ENCODE measurements around the gene AGT. TPM values are rescaled to one million over a fixed set of nuclear protein-coding genes. Genes with fewer than 3 reads are reported as not detected.
"Not testable (repeated sequence)": the region's sequence is repeated elsewhere in the genome, so short reads cannot be mapped to it uniquely, and the experiment has no call there.

Gene AGT
- total RNA-seq, 3 donors from 2014 or later, result 0.59 to 9.1 (median 8.2) TPM

DNA sequence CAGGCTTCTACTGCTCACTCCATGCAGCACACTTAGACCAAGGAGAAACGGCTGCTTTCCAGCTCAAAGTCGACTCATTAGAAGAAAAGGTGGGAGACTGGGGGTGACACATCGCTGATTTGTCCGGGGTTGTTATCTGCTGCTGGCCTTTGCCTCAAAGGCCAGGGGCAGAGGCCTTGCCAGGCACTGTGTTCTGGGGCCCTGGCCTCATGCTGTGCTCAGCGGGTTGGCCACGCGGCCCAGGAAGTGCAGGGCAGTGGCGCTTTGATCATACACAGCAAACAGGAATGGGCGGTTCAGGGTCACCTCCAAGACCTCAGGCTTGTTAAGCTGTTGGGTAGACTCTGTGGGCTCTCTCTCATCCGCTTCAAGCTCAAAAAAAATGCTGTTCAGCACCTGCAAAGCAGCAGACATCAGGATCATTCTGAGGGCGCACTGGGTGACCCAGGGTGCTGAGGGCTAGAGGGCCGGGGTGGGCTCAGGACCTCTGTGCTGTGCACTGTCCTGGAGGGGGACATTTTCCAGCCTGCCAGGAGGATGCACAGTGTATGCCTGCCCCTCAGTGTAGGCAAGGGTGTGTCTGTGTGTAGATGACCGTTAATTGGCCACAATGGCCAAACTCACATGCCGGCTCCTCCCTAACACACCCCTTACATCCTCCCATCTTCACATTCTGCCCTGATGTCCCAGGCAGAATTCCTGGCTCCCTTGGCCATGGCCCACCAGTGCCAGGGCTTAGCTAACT lies 10.8 kb downstream of the AGT start:
- no peak for DNase-seq (ENCODE audit: low spot score in 2 of 2)
- no peak overlapping the region for H3K27ac ChIP-seq
- intact Hi-C loops (cut with DNase I; ENCODE audit: low total_unique reads), result no loop called here
- no peaks in the 10 kb centered on the region for H3K4me1 ChIP-seq
- TF ChIP-seq POLR2AphosphoS5 (IDR thresholded peaks at IDR 0.05) (no peak), POLR2A (IDR thresholded peaks at IDR 0.05) (no peak)
- TF ChIP-seq, protein P1, sequence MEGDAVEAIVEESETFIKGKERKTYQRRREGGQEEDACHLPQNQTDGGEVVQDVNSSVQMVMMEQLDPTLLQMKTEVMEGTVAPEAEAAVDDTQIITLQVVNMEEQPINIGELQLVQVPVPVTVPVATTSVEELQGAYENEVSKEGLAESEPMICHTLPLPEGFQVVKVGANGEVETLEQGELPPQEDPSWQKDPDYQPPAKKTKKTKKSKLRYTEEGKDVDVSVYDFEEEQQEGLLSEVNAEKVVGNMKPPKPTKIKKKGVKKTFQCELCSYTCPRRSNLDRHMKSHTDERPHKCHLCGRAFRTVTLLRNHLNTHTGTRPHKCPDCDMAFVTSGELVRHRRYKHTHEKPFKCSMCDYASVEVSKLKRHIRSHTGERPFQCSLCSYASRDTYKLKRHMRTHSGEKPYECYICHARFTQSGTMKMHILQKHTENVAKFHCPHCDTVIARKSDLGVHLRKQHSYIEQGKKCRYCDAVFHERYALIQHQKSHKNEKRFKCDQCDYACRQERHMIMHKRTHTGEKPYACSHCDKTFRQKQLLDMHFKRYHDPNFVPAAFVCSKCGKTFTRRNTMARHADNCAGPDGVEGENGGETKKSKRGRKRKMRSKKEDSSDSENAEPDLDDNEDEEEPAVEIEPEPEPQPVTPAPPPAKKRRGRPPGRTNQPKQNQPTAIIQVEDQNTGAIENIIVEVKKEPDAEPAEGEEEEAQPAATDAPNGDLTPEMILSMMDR (IDR thresholded peaks at IDR 0.05), result no peak
- no peaks in the 10 kb centered on the region for H3K27me3 ChIP-seq
- no peak overlapping the region for H3K4me3 ChIP-seq
- no peaks in the 10 kb centered on the region for H3K36me3 ChIP-seq
- H3K9me3 ChIP-seq, result no peaks in the 10 kb centered on the region

DNA sequence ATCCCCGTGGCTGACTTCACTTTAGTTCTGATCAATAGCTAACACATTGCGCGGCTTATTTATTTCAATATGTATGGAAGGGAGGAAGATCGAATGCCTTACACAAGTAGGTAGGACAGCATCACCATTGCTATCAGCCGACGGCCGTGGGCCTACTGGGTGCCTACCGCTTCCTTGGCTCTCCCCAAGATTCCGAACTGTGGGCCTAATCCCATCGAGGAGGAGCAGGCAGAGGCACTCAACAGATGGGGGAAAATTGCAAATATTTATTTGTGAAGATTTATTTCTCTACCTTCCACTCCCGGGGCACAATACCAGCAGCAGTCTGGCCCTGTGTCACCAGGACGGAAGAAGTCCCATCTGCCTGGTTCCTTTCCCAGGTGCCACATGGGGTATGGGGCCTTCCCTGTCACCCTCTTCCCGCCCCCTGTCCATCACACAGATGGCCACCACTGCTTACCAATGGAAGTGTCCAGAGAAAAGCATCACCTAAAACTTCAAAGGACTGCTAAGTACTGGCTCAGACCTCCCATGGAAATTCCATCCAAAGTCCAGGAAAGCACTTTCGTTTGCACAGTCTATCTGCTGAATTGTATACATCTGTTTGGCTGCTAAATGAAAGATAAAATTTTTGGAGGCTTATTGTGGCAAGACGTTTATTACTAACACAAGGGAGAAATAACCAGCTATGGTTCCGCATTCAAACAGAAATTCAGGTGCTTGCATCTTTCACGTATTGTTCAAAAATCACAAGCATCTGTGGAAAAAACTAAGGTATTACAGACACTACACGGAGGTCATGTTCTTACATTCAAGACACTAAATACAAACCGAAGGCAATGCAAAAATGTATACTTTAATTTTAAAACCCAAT lies 11.8 kb downstream of the AGT start:
- H3K36me3 ChIP-seq, result no peaks in the 10 kb centered on the region
- intact Hi-C loops (cut with DNase I; ENCODE audit: low total_unique reads), result no loop called here
- no peaks in the 10 kb centered on the region for H3K4me1 ChIP-seq
- no peaks in the 10 kb centered on the region for H3K27me3 ChIP-seq
- no peak for TF ChIP-seq POLR2AphosphoS5 (IDR thresholded peaks at IDR 0.05)
- TF ChIP-seq, protein P1 (IDR thresholded peaks at IDR 0.05), result no peak
- no peak for TF ChIP-seq POLR2A (IDR thresholded peaks at IDR 0.05)
- H3K27ac ChIP-seq, result no peak overlapping the region
- no peak overlapping the region for H3K4me3 ChIP-seq
- no peak for DNase-seq (ENCODE audit: low spot score in 2 of 2)
- H3K9me3 ChIP-seq, result no peaks in the 10 kb centered on the region

DNA sequence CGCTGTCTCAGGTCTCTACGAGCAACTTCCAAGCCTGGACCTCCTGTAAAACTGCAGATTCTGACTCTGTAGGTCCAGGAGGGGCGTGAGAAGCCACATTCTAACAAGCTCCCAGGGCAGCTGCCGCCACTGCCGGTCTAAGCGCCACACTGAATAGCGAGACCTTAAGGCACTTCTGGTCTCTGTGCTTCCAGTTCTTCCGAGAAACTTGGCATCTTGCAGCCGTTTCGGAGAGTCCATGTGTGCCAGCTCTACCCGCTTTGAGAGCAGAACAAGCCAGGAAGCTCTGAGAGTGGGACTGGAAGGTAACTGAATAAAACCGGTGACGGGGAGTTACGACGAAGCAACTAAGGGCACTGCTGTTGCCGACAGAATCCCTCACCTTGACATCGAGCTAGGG lies 12.5 kb downstream of the AGT start:
- no peaks in the 10 kb centered on the region for H3K9me3 ChIP-seq
- no peak overlapping the region for H3K27ac ChIP-seq
- TF ChIP-seq, protein P1 (IDR thresholded peaks at IDR 0.05), result no peak
- TF ChIP-seq POLR2A (IDR thresholded peaks at IDR 0.05) (no peak), POLR2AphosphoS5 (IDR thresholded peaks at IDR 0.05) (no peak)
- H3K4me3 ChIP-seq, result no peak overlapping the region
- intact Hi-C loops (cut with DNase I; ENCODE audit: low total_unique reads), result no loop called here
- H3K4me1 ChIP-seq, result no peaks in the 10 kb centered on the region
- DNase-seq (ENCODE audit: low spot score in 2 of 2), result no peak
- H3K27me3 ChIP-seq, result no peaks in the 10 kb centered on the region
- H3K36me3 ChIP-seq, result no peaks in the 10 kb centered on the region

DNA sequence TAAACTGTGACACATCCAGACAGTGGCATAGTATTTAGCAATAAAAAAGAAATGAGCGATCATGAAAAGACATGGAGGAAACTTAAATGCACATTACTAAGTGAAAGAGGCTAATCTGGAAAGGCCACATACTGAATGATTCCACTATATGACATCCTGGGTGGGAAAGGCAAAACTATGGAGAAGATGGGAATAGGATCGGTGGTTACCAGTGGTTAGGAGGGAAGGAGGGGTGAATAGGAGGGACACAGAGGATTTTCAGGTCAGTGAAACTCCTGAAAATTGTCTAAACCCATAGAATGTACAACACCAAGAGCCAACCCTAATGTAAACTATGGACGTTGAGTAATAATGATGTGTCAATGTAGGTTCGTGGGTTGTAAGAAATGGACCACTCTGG lies 13.8 kb downstream of the AGT start:
- intact Hi-C loops (cut with DNase I; ENCODE audit: low total_unique reads), result no loop called here

DNA sequence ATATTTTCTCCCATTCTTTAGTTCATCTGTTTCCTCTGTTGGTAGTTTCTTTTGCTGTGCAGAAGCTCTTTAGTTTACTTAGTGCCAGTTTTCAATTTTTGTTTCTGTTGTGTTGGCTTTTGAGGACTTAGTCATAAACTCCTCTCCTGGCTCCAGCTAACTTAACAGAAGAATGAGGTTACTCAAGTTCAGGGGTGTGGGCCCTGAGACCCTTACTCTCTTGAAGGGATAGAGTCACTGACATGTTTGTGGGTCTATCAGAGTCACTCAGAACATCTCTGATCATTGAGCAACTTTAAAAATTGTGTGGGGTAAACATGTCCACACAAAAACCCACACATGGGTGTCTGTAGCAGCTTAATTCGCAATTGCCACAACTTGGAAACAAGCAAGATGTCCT lies 14.2 kb downstream of the AGT start:
- no peak for DNase-seq (ENCODE audit: low spot score in 2 of 2)
- no peaks in the 10 kb centered on the region for H3K9me3 ChIP-seq
- no peaks in the 10 kb centered on the region for H3K27me3 ChIP-seq
- no peak overlapping the region for H3K27ac ChIP-seq
- no peaks in the 10 kb centered on the region for H3K36me3 ChIP-seq
- H3K4me1 ChIP-seq, result no peaks in the 10 kb centered on the region
- TF ChIP-seq POLR2AphosphoS5 (IDR thresholded peaks at IDR 0.05), result no peak
- TF ChIP-seq, protein P1 (IDR thresholded peaks at IDR 0.05), result no peak
- TF ChIP-seq POLR2A (IDR thresholded peaks at IDR 0.05), result no peak
- intact Hi-C loops (cut with DNase I; ENCODE audit: low total_unique reads), result no loop called here
- H3K4me3 ChIP-seq, result no peak overlapping the region

More for the DNA sequence above, 13.8 kb downstream of the AGT start:
- Histone ChIP-seq H3K27ac (no peak overlapping the region), H3K27me3 (no peaks in the 10 kb centered on the region), H3K9me3 (no peaks in the 10 kb centered on the region), H3K4me3 (no peak overlapping the region), H3K4me1 (no peaks in the 10 kb centered on the region), H3K36me3 (no peaks in the 10 kb centered on the region)
- TF ChIP-seq POLR2AphosphoS5 (IDR thresholded peaks at IDR 0.05), result no peak
- no peak for DNase-seq (ENCODE audit: low spot score in 2 of 2)

DNA sequence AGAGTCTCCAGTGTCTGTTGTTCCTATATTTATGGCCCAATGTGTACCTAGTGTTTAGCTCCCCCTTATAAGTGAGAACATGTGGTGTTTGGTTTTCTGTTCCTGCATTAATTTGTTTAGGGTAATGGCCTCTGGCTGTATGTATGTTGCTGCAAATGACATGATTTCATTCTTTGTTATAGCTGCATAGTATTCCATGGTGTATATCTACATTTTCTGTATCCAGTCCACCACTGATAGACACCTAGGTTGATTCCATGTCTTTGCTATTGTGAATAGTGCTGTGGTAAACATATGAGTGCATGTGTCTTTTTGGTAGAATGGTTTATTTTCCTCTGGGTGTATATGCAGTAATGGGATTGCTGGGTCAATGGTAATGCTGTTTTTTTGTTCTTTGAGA lies 15.0 kb downstream of the AGT start:
- intact Hi-C loops (cut with DNase I; ENCODE audit: low total_unique reads); H3K4me1 ChIP-seq; DNase-seq (ENCODE audit: low spot score in 2 of 2); H3K4me3 ChIP-seq; H3K27ac ChIP-seq; H3K9me3 ChIP-seq; H3K27me3 ChIP-seq; H3K36me3 ChIP-seq: not testable (repeated sequence)
